ENCODE data around the gene KNL1.
"Not testable (repeated sequence)": the region's sequence is repeated elsewhere in the genome, so short reads cannot be mapped to it uniquely, and the experiment has no call there.

KNL1 gene, protein sequence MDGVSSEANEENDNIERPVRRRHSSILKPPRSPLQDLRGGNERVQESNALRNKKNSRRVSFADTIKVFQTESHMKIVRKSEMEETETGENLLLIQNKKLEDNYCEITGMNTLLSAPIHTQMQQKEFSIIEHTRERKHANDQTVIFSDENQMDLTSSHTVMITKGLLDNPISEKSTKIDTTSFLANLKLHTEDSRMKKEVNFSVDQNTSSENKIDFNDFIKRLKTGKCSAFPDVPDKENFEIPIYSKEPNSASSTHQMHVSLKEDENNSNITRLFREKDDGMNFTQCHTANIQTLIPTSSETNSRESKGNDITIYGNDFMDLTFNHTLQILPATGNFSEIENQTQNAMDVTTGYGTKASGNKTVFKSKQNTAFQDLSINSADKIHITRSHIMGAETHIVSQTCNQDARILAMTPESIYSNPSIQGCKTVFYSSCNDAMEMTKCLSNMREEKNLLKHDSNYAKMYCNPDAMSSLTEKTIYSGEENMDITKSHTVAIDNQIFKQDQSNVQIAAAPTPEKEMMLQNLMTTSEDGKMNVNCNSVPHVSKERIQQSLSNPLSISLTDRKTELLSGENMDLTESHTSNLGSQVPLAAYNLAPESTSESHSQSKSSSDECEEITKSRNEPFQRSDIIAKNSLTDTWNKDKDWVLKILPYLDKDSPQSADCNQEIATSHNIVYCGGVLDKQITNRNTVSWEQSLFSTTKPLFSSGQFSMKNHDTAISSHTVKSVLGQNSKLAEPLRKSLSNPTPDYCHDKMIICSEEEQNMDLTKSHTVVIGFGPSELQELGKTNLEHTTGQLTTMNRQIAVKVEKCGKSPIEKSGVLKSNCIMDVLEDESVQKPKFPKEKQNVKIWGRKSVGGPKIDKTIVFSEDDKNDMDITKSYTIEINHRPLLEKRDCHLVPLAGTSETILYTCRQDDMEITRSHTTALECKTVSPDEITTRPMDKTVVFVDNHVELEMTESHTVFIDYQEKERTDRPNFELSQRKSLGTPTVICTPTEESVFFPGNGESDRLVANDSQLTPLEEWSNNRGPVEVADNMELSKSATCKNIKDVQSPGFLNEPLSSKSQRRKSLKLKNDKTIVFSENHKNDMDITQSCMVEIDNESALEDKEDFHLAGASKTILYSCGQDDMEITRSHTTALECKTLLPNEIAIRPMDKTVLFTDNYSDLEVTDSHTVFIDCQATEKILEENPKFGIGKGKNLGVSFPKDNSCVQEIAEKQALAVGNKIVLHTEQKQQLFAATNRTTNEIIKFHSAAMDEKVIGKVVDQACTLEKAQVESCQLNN (N-terminal part only)
- total RNA-seq = 4.7 to 12.7 (median 7.0) reads per million in 4 donors

DNA sequence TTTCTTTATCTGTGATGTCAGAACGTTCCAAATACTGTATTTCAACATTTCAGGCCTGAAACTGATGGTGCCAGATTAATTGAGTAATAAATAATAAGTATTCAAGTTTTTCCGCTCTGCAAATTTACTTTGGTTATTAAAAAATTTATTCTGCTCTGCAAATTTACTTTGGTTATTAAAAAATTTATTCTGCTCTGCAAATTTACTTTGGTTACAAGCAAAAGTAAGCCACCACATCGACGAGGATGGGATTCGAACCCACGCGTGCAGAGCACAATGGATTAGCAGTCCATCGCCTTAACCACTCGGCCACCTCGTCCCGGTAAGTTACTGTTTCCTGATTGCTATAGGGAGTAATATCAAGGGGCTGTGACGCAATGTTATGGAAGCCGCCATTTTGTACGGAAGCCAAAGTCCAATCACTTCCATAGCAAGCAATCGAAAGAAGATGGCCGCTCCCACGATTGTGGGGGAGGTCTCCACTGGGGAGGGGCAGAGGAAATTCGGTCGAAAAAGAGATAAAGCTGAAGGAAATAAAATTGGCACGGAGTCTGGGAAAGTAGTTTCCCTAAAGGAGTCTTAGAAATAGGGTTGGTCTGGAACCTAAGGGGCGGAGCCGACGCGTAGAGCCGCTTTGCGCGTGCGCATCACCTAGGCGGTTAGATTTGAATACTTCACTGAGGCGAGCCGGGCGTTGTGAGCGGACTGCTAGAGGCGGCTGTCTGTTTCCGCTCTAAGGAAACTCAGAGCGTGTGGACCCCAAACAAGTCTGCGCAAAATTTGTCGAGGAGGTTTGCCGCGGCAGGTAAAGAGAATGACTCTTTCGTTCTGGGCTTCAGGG is at the start of gene KNL1:
Gene KNL1, plus strand, starts transcription at position 662 of the 841 bp plus-strand sequence. CDS start 8,683 bp downstream, outside the sequence.
- peak; percentile 71 to 95 (median 77) for DNase-seq

GRCh38 chr15:40545457-40545856 is 48.6 kb upstream of the KNL1 start:
- DNase-seq = no peak

GRCh38 chr15:40548610-40549009 is 45.4 kb upstream of the KNL1 start:
- no peak for DNase-seq

DNA sequence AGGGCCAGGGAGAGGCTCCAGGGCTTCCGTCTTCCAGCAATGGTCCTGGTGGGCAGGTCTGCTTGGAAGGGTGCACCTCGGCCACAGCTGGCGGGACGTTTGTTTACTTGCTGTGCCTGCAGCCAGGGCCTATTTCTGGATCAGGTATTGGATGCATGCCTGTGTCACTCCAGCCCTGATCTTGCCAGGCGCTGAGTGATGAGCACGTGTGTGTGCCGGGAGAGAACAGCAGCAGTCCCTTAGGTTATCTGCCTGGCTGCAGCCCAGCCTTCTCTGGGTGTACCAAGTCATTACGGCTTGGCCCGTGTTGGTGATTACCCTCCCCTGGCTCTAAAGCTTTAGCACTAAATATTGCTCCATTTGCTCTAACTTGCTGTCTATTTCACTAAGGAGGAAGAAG is 44.2 kb upstream of the KNL1 start:
- DNase-seq = no peak

- no peak for DNase-seq
Measured at GRCh38 chr15:40550341-40551037, 43.6 kb upstream of the KNL1 start.

DNA sequence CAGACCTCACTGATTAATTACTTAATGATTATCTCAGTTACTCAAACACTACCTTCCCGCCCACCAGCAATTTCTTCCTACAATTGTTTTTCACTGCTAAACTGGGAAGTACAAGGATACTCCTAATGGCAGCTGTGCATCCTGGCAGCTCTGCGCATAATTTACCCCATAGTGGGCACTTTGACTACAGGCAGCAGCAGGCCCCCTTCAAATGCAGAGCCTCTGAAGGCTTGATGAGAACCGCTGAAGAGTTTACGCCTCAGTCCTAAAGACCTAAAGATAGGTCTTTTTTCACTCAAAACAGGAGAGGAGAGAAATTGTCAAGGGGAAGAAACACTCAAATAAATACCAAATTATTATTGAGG is 39.9 kb upstream of the KNL1 start:
- no peak for DNase-seq

GRCh38 chr15:40555876-40556275 is 38.2 kb upstream of the KNL1 start:
- DNase-seq = no peak

GRCh38 chr15:40558952-40559742 is 34.9 kb upstream of the KNL1 start:
- no peak for DNase-seq

- DNase-seq = no peak
Measured at GRCh38 chr15:40562691-40563090, 31.4 kb upstream of the KNL1 start.

- no peak for DNase-seq
Measured at GRCh38 chr15:40563426-40563825, 30.6 kb upstream of the KNL1 start.

- peak; percentile 91 to 98 (median 95) for DNase-seq
Measured at GRCh38 chr15:40564591-40565332, 29.3 kb upstream of the KNL1 start, which contains the start of gene CCDC32. Gene CCDC32, minus strand, starts transcription at chr15:40565042. Its CDS starts 2,027 bp downstream, at chr15:40563015.

GRCh38 chr15:40565333-40566238 is 28.5 kb upstream of the KNL1 start:
- no peak for DNase-seq

- no peak for DNase-seq
Measured at GRCh38 chr15:40567111-40567510, 26.9 kb upstream of the KNL1 start.

DNA sequence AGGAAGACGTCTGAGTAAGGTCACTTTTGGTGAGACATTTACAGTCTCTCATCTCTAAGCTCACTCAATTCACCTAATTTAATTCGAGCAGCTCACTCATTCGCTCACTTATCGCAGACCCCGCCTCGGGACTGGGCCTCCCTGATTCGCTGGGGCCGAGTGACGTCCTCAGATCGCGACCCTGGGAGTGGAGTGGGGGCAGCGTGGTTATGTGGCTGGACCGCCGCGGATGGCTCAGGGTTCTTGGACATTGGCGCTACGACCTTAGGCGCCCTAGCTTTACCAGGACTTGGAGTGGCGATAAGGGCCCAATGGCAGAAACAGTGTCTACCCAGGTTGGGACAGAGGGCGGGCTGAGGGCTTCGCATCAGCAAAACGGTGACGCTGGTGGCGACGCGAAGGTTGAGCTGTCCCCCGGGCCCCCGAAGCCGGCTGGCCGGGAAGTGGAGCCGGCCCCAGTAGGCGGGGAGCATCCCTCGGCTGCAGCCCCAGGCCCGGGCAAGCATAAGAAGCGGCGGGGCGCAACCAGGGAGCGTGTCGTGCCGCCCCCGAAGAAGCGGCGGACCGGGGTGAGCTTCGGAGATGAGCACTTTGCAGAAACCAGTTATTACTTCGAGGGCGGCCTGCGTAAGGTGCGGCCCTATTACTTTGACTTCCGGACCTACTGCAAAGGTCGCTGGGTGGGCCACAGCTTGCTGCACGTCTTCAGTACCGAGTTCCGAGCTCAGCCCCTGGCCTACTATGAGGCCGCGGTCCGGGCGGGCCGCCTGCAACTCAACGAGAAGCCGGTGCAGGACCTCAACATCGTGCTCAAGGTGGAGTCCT is 24.7 kb upstream of the KNL1 start, which contains the start of gene RPUSD2:
Gene RPUSD2, plus strand, starts transcription at position 171 of the 825 bp plus-strand sequence. Its CDS starts 39 bp downstream, at position 210.
- DNase-seq = peak; percentile 76 to 89 (median 84)

GRCh38 chr15:40575113-40575512 is 18.9 kb upstream of the KNL1 start:
- DNase-seq = no peak

GRCh38 chr15:40576914-40577313 is 17.1 kb upstream of the KNL1 start:
- DNase-seq = not testable (repeated sequence)

DNA sequence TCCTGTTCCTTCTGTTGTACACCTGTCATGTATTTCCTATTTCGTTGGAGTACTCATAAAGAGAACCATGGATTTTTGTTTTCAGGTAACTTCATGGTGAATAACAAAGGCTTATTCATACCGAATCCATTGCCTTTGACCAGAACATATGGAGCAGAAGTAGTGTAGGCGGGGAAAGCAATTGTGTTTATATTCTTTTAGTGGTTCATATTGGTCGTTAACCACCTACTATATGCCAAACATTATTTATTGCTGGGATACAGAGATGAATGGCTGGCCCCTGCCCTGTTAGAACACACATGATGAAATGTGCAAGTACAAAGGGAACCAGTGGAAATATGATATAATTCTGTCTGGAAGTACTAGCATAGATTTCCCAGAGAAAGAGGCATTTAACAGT is 15.2 kb upstream of the KNL1 start:
- no peak for DNase-seq

All from T-helper 1 cell (primary cell).